HepG2 (cell line): ENCODE results near the gene ARPC1A. TPM values are rescaled to one million over a fixed set of nuclear protein-coding genes. Genes with fewer than 3 reads are reported as not detected.
A peak's percentile ranks its signal among the peaks of the same experiment; 100 is the strongest.

ENCODE experiments used
- AKAP8 ChIP-seq: sonication (generic); formaldehyde crosslinking; IDR thresholded peaks from 2 replicates; pipeline ENCODE4 v1.5.1; 2020; ENCODE audit warnings: mild to moderate bottlenecking, missing genetic modification reagents
- BRCA1 ChIP-seq: sonication (generic); formaldehyde crosslinking; IDR thresholded peaks from 2 replicates; pipeline ENCODE4 v1.4.0; 2020; ENCODE audit warnings: missing genetic modification reagents
- CHD2 ChIP-seq: IDR thresholded peaks from 2 replicates; pipeline ENCODE4 v1.6.1; 2011; ENCODE audit warnings: low read depth, low read length, improper control_type of control experiment
- CHD4 ChIP-seq: fragments of 200-600 bp; sonication (generic); IDR thresholded peaks from 2 replicates; pipeline ENCODE4 v1.7.0; 2017; ENCODE audit warnings: mild to moderate bottlenecking, low read length, borderline replicate concordance
- FOXP4 ChIP-seq: sonication (generic); formaldehyde crosslinking; IDR thresholded peaks from 2 replicates; pipeline ENCODE4 v1.4.0; 2020; ENCODE audit warnings: missing genetic modification reagents
- POLR2A ChIP-seq, 2 experiments: IDR thresholded peaks; 2 replicates each; pipeline ENCODE4 v1.6.1; 2011; ENCODE audit warnings: low read depth in 2 of 2, low read length in 2 of 2, mild to moderate bottlenecking in 1 of 2, moderate library complexity in 1 of 2; ENCODE audit not compliant: insufficient read depth in 1 of 2
- REXO4 ChIP-seq: sonication (generic); formaldehyde crosslinking; IDR thresholded peaks from 2 replicates; pipeline ENCODE4 v1.8.0; 2022; ENCODE audit warnings: missing genetic modification reagents, mild to moderate bottlenecking, borderline replicate concordance
- SIX1 ChIP-seq: sonication (generic); formaldehyde crosslinking; IDR thresholded peaks from 2 replicates; pipeline ENCODE4 v1.4.0; 2020; ENCODE audit warnings: missing genetic modification reagents, borderline replicate concordance
- ZNF282 ChIP-seq: fragments of 450-650 bp; IDR thresholded peaks from 2 replicates; pipeline ENCODE4 v1.6.1; 2018; ENCODE audit not compliant: partially characterized antibody
- ZNF331 ChIP-seq: sonication (generic); formaldehyde crosslinking; IDR thresholded peaks from 2 replicates; pipeline ENCODE4 v1.4.0; 2020; ENCODE audit warnings: missing genetic modification reagents
- ZNF570 ChIP-seq: sonication (generic); formaldehyde crosslinking; IDR thresholded peaks from 2 replicates; pipeline ENCODE4 v1.4.0; 2020; ENCODE audit warnings: mild to moderate bottlenecking, missing genetic modification reagents, borderline replicate concordance
- ZNF629 ChIP-seq: sonication (generic); formaldehyde crosslinking; conservative IDR thresholded peaks from 2 replicates; pipeline ENCODE4 v1.5.0; 2020; ENCODE audit warnings: missing genetic modification reagents
- ZNF724P ChIP-seq: sonication (generic); formaldehyde crosslinking; IDR thresholded peaks from 2 replicates; pipeline ENCODE4 v1.8.0; 2022; ENCODE audit warnings: missing genetic modification reagents, borderline replicate concordance
- ZNF784 ChIP-seq: sonication (generic); formaldehyde crosslinking; IDR thresholded peaks from 2 replicates; pipeline ENCODE4 v1.5.1; 2020; ENCODE audit warnings: missing genetic modification reagents, mild to moderate bottlenecking, borderline replicate concordance
- ZNF878 ChIP-seq: sonication (generic); formaldehyde crosslinking; IDR thresholded peaks from 2 replicates; pipeline ENCODE4 v1.8.1; 2023; ENCODE audit warnings: mild to moderate bottlenecking, missing genetic modification reagents, moderate library complexity
- polyA plus RNA-seq, 8 experiments: library from polyadenylated mRNA; depleted of rRNA in 3 of 8; stranded (reverse) in 7 of 8; unstranded in 1 of 8; fragments of >200 nt; fragmentation: Illumina TruSeq in 4 of 8; extraction: Trizol in 4 of 8; gene quantifications; 2 replicates each; pipeline versions ENCODE4 v1.2.1 to v1.2.3, GENCODE V29; 2011 to 2016; ENCODE audit warnings: low read depth in 4 of 8, missing spikeins in 1 of 8, mixed read lengths in 1 of 8; ENCODE audit not compliant: insufficient read depth in 1 of 8
- total RNA-seq, 5 experiments: library from RNA; depleted of rRNA; stranded (reverse); fragments of >200 nt; fragmentation: Illumina TruSeq; extraction: Trizol; gene quantifications; 2 replicates each; pipeline ENCODE4 v1.2.3, GENCODE V29; 2016; ENCODE audit warnings: low read depth in 1 of 5
- TF ChIP-seq, protein P1 (sequence below): sonication (generic); formaldehyde crosslinking; IDR thresholded peaks from 2 replicates; pipeline ENCODE4 v1.5.0; 2020; ENCODE audit warnings: mild to moderate bottlenecking, missing genetic modification reagents, borderline replicate concordance
- TF ChIP-seq, protein P2 (sequence below): sonication (generic); formaldehyde crosslinking; IDR thresholded peaks from 2 replicates; pipeline ENCODE4 v1.5.0; 2020; ENCODE audit warnings: mild to moderate bottlenecking, missing genetic modification reagents
- TF ChIP-seq, protein P3 (sequence below): IDR thresholded peaks from 2 replicates; pipeline ENCODE4 v1.6.1; 2016; ENCODE audit warnings: missing genetic modification reagents, missing compliant biosample characterization

ARPC1A gene
- total and polyA plus RNA-seq, 2 of the 13 experiments (the other 11 are each of a cell fraction or from before 2014, with no cell fraction given), result 44.3 to 88.5 TPM

DNA sequence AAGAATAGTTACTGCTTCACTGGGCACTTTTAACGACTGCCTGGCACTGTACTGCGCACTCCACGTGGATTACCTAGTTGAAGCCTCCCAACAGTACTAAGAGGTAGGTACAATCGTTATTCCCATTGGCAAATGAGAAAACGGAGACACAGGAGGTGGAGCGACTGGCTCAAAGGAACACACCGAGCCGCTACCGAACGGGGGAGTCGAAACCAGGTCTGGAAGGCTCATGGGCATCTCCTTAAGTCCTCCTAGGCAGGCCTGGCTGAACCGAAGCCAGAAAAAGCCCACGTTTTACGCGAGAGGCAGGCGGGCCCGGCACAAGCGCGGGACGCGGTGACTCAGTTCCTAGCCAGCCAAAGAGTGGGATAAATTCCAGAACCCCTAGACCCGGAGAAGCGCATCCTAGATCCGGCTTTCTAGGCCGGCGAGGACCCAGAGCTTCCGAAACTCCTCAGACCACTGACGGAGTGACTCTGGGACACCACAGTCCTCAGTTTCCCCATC is 82.2 kb downstream of the ARPC1A start (continued):
- no peak for TF ChIP-seq REXO4
- TF ChIP-seq, protein P1, sequence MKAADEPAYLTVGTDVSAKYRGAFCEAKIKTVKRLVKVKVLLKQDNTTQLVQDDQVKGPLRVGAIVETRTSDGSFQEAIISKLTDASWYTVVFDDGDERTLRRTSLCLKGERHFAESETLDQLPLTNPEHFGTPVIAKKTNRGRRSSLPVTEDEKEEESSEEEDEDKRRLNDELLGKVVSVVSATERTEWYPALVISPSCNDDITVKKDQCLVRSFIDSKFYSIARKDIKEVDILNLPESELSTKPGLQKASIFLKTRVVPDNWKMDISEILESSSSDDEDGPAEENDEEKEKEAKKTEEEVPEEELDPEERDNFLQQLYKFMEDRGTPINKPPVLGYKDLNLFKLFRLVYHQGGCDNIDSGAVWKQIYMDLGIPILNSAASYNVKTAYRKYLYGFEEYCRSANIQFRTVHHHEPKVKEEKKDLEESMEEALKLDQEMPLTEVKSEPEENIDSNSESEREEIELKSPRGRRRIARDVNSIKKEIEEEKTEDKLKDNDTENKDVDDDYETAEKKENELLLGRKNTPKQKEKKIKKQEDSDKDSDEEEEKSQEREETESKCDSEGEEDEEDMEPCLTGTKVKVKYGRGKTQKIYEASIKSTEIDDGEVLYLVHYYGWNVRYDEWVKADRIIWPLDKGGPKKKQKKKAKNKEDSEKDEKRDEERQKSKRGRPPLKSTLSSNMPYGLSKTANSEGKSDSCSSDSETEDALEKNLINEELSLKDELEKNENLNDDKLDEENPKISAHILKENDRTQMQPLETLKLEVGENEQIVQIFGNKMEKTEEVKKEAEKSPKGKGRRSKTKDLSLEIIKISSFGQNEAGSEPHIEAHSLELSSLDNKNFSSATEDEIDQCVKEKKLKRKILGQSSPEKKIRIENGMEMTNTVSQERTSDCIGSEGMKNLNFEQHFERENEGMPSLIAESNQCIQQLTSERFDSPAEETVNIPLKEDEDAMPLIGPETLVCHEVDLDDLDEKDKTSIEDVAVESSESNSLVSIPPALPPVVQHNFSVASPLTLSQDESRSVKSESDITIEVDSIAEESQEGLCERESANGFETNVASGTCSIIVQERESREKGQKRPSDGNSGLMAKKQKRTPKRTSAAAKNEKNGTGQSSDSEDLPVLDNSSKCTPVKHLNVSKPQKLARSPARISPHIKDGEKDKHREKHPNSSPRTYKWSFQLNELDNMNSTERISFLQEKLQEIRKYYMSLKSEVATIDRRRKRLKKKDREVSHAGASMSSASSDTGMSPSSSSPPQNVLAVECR (CRISPR knock-in tag), result no peak; the same call in 1 of the 2 replicates
- TF ChIP-seq BRCA1 (CRISPR knock-in tag), result no peak
- no peak for TF ChIP-seq AKAP8 (CRISPR knock-in tag)
- TF ChIP-seq ZNF724P (CRISPR knock-in tag), result no peak
- no peak for TF ChIP-seq FOXP4 (CRISPR knock-in tag)
- TF ChIP-seq, protein P2, sequence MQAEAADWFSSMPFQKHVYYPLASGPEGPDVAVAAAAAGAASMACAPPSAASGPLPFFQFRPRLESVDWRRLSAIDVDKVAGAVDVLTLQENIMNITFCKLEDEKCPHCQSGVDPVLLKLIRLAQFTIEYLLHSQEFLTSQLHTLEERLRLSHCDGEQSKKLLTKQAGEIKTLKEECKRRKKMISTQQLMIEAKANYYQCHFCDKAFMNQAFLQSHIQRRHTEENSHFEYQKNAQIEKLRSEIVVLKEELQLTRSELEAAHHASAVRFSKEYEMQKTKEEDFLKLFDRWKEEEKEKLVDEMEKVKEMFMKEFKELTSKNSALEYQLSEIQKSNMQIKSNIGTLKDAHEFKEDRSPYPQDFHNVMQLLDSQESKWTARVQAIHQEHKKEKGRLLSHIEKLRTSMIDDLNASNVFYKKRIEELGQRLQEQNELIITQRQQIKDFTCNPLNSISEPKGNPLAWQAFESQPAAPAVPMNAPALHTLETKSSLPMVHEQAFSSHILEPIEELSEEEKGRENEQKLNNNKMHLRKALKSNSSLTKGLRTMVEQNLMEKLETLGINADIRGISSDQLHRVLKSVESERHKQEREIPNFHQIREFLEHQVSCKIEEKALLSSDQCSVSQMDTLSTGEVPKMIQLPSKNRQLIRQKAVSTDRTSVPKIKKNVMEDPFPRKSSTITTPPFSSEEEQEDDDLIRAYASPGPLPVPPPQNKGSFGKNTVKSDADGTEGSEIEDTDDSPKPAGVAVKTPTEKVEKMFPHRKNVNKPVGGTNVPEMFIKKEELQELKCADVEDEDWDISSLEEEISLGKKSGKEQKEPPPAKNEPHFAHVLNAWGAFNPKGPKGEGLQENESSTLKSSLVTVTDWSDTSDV (CRISPR knock-in tag), result no peak
- TF ChIP-seq ZNF629 (CRISPR knock-in tag), result 0 out of 2 replicates have a peak, but pooled peaks have one; percentile 4
- TF ChIP-seq ZNF570, result no peak
- TF ChIP-seq ZNF878, result no peak
- TF ChIP-seq CHD4, result no peak
- TF ChIP-seq, protein P3, sequence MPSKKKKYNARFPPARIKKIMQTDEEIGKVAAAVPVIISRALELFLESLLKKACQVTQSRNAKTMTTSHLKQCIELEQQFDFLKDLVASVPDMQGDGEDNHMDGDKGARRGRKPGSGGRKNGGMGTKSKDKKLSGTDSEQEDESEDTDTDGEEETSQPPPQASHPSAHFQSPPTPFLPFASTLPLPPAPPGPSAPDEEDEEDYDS (CRISPR knock-in tag), result peak; percentile 27; the same call in 1 of the 2 replicates
- no peak for TF ChIP-seq SIX1 (CRISPR knock-in tag)
- no peak; the same call in 1 of the 2 replicates for TF ChIP-seq ZNF784 (CRISPR knock-in tag)
- peak in 1 of 2 experiments; percentile 71; a peak in 3 of 4 replicates for TF ChIP-seq POLR2A (IDR thresholded peaks at IDR 0.05; ENCODE audit: insufficient read depth in 1 of 2, low read depth in 2 of 2, low read length in 2 of 2)
- TF ChIP-seq CHD2, result no peak
- TF ChIP-seq ZNF331 (CRISPR knock-in tag), result no peak
- TF ChIP-seq ZNF282, result no peak
